Adipocyte (in vitro differentiated cells): Measurements from ENCODE around the gene ARHGDIB.

Experiments used
- DNase-seq: peaks from one replicate; pipeline ENCODE4 v3.0.0-alpha.2; 2015; ENCODE audit warnings: low read depth
- H3K27me3 ChIP-seq: replicated peaks from 2 replicates; pipeline ENCODE4 v1.7.0; 2013; ENCODE audit warnings: mild to moderate bottlenecking, low read length, moderate library complexity; ENCODE audit not compliant: control insufficient read depth, insufficient read depth
- H3K36me3 ChIP-seq: 2 replicates; pipeline ENCODE4 v1.7.0; 2013; ENCODE audit warnings: low read length, mild to moderate bottlenecking, moderate library complexity; ENCODE audit not compliant: control insufficient read depth, insufficient read depth, severe bottlenecking
- H3K4me1 ChIP-seq: 2 replicates; pipeline ENCODE4 v1.7.0; 2013; ENCODE audit warnings: mild to moderate bottlenecking, low read length, moderate library complexity; ENCODE audit not compliant: control insufficient read depth, insufficient read depth
- H3K4me3 ChIP-seq: 2 replicates; pipeline ENCODE4 v1.7.0; 2013; ENCODE audit warnings: mild to moderate bottlenecking, low read length, moderate library complexity
- H3K9ac ChIP-seq: 2 replicates; pipeline ENCODE4 v1.7.0; 2013; ENCODE audit warnings: mild to moderate bottlenecking, low read length, moderate library complexity
- H3K9me3 ChIP-seq: 2 replicates; pipeline ENCODE4 v1.7.0; 2013; ENCODE audit warnings: mild to moderate bottlenecking, low read length, moderate library complexity; ENCODE audit not compliant: control insufficient read depth

The ARHGDIB gene

GRCh38 chr12:14892726-14893505 is 68.5 kb downstream of the ARHGDIB start:
- Histone ChIP-seq H3K9me3 (no peaks in the 10 kb centered on the region), H3K4me3 (peak overlapping the region; percentile 54), H3K9ac (peak overlapping the region; percentile 77), H3K4me1 (peaks cover 41% of the 10 kb centered on the region), H3K36me3 (no peaks in the 10 kb centered on the region), H3K27me3 (no peaks in the 10 kb centered on the region)
- DNase-seq: peak; percentile 17
